ENCODE results near the gene VEGFB. TPM values are rescaled to one million over a fixed set of nuclear protein-coding genes. Genes with fewer than 3 reads are reported as not detected.

The VEGFB gene
- total RNA-seq, 2 experiments from 2014 or later, result 80.0 to 80.3 TPM

DNA sequence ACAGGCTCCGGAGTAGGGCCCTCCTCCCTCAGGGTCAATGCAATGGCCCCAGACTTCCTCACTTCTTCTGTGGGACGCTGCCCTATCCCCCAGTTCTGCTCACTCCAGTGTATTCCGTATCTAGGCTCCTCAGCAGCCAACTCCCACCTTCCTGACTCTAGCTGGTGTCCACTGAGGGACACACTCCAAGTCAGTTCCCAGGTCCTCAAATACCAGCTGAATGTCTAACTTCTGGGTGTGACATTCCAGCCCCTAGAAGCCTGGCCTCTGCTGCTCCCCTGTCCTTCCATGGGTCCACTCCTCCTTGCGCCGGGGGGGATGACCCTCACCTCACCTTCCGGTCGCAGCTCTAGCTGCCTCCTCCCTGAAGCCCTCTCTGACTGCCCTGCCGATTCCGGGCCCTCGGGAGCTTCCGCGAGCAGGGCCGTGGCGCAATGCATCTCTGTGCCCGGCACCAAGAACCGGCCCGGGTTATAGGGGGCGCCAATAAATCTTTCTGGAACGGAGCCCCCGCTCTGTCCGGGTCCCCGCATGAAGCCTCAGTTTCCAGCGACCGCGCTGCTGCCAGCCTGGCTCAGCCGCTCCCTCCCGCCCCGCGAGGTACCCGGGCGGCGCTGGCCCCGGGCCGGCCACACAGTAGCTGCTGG, 34.6 kb downstream of the VEGFB start:
- CTCF ChIA-PET, result interaction anchor here (0.7 to 6.6 kb wide), 8 partner anchors 15 to 49 kb away, joined by 3 to 55 read pairs (median 6); partner anchors contain the start of genes ESRRA, NUDT22, PRDX5 and TRPT1
- Mint-ChIP-seq H3K4me1 (peaks cover 19% of the 10 kb centered on the region), H3K27ac (peak overlapping the region; percentile 96), H3K27me3 (no peaks in the 10 kb centered on the region), H3K36me3 (ENCODE audit: low read depth) (peaks cover 10% of the 10 kb centered on the region), H3K9me3 (ENCODE audit: low read depth) (no peaks in the 10 kb centered on the region), H3K4me3 (peak overlapping the region; percentile 98)
- peak; percentile 71 for DNase-seq
- POLR2A ChIA-PET, result interaction anchor here (0.6 to 1.5 kb wide), 5 partner anchors 15 to 63 kb away, joined by 3 to 6 read pairs (median 5); partner anchors contain the start of genes BAD, FERMT3, FKBP2 and PRDX5
- intact Hi-C loops (cut with DNase I, micrococcal nuclease), result loop anchor here (1.0 kb wide), 4 partner anchors 18 to 71 kb away; partner anchors contain the start of genes NUDT22 (in 2 of the 2), PLCB3 (in 2 of the 2), TRPT1 (in 2 of the 2) and CCDC88B (in 1 of the 2)
- ATAC-seq, result peak; percentile 9

DNA sequence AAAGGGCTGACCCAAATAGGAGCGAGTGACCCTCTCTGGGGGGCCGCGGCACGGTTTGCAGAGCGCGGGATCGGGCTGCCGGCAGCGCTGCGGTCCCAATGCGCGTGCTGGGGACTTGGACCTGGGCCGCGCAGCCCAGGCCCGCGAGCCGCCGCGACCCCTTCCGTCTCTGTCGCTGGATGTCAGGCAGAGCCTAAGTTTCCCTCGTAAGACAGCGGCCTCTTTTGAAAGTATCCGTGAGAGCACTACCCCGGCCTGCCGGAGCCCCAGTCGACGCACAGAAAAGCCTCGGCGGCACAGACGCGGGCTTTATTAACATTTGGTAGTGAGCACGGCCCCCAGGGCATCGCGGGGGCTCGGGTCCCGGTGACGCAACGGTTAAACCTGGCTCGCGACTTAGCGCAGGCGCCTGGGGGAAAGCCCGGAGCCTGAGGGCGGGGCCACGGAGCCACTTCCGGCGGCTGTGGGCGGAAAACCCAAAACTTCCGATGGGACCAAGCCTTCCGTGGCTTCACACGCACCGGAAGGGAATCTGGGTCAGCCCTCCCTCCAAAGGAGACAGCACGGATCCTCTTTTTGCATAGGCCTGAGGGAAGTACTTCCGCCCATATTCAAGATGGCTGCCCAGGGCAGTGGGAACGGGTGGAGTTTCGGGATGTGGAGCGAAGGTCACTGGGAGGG, 35.3 kb downstream of the VEGFB start:
- Mint-ChIP-seq H3K9me3 (ENCODE audit: low read depth) (no peaks in the 10 kb centered on the region), H3K27ac (peak overlapping the region; percentile 95), H3K4me3 (peak overlapping the region; percentile 98), H3K36me3 (ENCODE audit: low read depth) (peaks cover 10% of the 10 kb centered on the region), H3K4me1 (peaks cover 19% of the 10 kb centered on the region), H3K27me3 (no peaks in the 10 kb centered on the region)
- intact Hi-C loops (cut with DNase I, micrococcal nuclease), result loop anchor here (1.0 kb wide), 13 partner anchors 16 to 295 kb away; partner anchors contain the start of genes ESRRA (in 2 of the 2), GPR137 (in 2 of the 2), NUDT22 (in 2 of the 2) and PLCB3 (in 2 of the 2)
- POLR2A ChIA-PET, result interaction anchor here (0.7 to 2.7 kb wide), 7 partner anchors 15 to 48 kb away, joined by 3 to 18 read pairs (median 3); partner anchors contain the start of genes BAD, FKBP2, PRDX5 and TRMT112
- DNase-seq (peak; percentile 98), ATAC-seq (peak; percentile 82)
- CTCF ChIA-PET, result interaction anchor here (0.6 to 6.6 kb wide), 8 partner anchors 15 to 65 kb away, joined by 3 to 55 read pairs (median 6); partner anchors contain the start of genes BAD and ESRRA

DNA sequence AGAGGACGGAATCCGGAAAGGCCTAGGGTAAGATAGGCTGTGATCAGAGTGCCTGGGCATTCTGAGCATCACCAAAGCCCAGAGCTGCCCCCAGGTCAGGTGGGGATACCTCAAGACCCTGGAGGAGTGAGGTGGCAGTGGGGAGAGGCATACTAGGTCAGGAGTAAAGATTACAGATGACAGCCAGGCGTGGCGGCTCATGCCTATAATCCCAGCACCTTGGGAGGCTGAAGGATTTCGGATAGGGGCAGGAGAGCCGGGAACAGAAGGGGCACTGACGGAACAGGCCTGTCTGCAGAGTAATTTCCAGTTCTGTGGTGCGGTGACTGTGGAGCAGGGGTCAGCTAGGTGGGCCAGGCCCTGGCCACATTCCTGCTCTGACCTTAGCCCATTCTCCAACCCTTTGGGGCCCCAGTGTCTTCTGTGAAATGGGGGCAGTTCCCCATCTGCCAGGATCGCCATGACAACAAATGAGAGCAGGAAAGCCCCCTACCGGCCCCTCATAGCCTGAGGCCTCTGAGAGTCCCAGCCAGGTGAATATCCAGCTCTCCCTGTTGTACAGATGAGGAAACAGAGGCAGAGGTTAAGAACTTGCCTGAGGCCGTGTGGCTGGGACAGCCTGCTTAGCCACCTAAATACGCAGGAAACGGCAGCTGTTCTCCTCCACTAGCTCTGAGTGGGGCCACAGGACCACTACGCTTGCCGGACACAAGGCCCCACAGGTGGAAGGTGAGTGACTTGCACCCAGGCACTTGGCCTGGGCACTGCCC, 40.8 kb downstream of the VEGFB start:
- Mint-ChIP-seq H3K4me3 (no peak overlapping the region), H3K36me3 (ENCODE audit: low read depth) (peaks cover 1% of the 10 kb centered on the region), H3K4me1 (peaks cover 6% of the 10 kb centered on the region), H3K27me3 (no peaks in the 10 kb centered on the region), H3K27ac (no peak overlapping the region), H3K9me3 (ENCODE audit: low read depth) (no peaks in the 10 kb centered on the region)
- POLR2A ChIA-PET, result interaction anchor here (0.6 kb wide), 1 partner anchor 26 kb away, joined by 4 read pairs; no protein-coding TSS in a partner anchor
- intact Hi-C loops (cut with DNase I, micrococcal nuclease), result no loop called here
- no peak for ATAC-seq
- CTCF ChIA-PET, result interaction anchor here (0.6 kb wide), 2 partner anchors 109 to 721 kb away, joined by 3 read pairs; partner anchors contain the start of gene MACROD1
- DNase-seq, result no peak

- ATAC-seq (no peak), DNase-seq (no peak)
- Mint-ChIP-seq H3K36me3 (ENCODE audit: low read depth) (no peaks in the 10 kb centered on the region), H3K9me3 (ENCODE audit: low read depth) (no peaks in the 10 kb centered on the region), H3K4me3 (no peak overlapping the region), H3K27me3 (no peaks in the 10 kb centered on the region), H3K27ac (no peak overlapping the region), H3K4me1 (peaks cover 6% of the 10 kb centered on the region)
- ChIA-PET POLR2A (interaction anchor here (0.6 kb wide), 1 partner anchor 26 kb away, joined by 4 read pairs; no protein-coding TSS in a partner anchor), CTCF (interaction anchor here (0.6 to 0.8 kb wide), 2 partner anchors 29 to 110 kb away, joined by 3 read pairs; partner anchors contain the start of gene MACROD1)
- intact Hi-C loops (cut with DNase I, micrococcal nuclease), result no loop called here
Observed at GRCh38 chr11:64275841-64276240, 41.5 kb downstream of the VEGFB start.

GRCh38 chr11:64276653-64277431, 42.5 kb downstream of the VEGFB start:
- no peaks in the 10 kb centered on the region for H3K27me3 Mint-ChIP-seq
- H3K4me1 Mint-ChIP-seq, result peaks cover 5% of the 10 kb centered on the region
- ChIA-PET CTCF (interaction anchor here (0.8 kb wide), 1 partner anchor 28 kb away, joined by 3 read pairs; no protein-coding TSS in a partner anchor), POLR2A (interaction anchor here (0.6 kb wide), 1 partner anchor 484 kb away, joined by 3 read pairs; no protein-coding TSS in a partner anchor)
- H3K27ac Mint-ChIP-seq, result no peak overlapping the region
- intact Hi-C loops (cut with DNase I, micrococcal nuclease), result no loop called here
- DNase-seq, result no peak
- H3K9me3 Mint-ChIP-seq (ENCODE audit: low read depth), result no peaks in the 10 kb centered on the region
- H3K36me3 Mint-ChIP-seq (ENCODE audit: low read depth), result peaks cover 2% of the 10 kb centered on the region
- no peak overlapping the region for H3K4me3 Mint-ChIP-seq
- ATAC-seq, result no peak

DNA sequence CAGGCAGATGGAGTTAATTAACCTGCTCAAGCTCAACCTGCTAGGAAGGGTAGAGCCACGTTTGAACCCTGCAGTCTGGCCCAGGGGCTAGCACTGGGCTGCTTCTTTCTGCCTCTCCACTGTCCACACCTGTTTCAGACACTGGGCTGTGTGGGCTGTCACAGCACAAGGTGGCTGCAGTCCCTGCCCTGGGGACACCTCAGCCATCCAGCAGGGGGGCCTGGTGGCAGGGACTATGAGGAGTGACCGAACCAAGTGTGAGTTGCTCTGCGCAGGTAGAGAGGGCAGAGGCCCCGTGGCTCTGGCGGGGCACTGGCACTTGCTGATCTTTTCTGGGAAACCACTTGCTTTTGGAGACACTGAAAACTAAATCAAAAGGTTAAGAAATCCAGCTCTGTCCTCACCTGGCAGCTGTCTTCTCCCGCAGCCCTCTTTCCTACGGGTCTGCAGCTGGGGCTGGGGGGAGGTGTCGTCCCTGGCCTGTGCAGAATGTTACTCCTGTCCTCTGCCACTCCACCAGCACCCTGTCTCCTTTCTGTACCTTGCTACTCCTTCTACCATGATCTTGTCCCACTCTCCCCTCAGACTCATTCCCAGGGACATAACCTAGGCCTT, 44.3 kb downstream of the VEGFB start:
- H3K4me3 Mint-ChIP-seq, result no peak overlapping the region
- DNase-seq (no peak), ATAC-seq (no peak)
- H3K9me3 Mint-ChIP-seq (ENCODE audit: low read depth), result no peaks in the 10 kb centered on the region
- POLR2A ChIA-PET, result no interaction called here
- H3K36me3 Mint-ChIP-seq (ENCODE audit: low read depth), result peaks cover 6% of the 10 kb centered on the region
- peaks cover 10% of the 10 kb centered on the region for H3K4me1 Mint-ChIP-seq
- no peak overlapping the region for H3K27ac Mint-ChIP-seq
- CTCF ChIA-PET, result interaction anchor here (0.5 to 1.3 kb wide), 2 partner anchors 14 to 310 kb away, joined by 3 read pairs; no protein-coding TSS in a partner anchor
- intact Hi-C loops (cut with DNase I, micrococcal nuclease), result no loop called here
- no peaks in the 10 kb centered on the region for H3K27me3 Mint-ChIP-seq

DNA sequence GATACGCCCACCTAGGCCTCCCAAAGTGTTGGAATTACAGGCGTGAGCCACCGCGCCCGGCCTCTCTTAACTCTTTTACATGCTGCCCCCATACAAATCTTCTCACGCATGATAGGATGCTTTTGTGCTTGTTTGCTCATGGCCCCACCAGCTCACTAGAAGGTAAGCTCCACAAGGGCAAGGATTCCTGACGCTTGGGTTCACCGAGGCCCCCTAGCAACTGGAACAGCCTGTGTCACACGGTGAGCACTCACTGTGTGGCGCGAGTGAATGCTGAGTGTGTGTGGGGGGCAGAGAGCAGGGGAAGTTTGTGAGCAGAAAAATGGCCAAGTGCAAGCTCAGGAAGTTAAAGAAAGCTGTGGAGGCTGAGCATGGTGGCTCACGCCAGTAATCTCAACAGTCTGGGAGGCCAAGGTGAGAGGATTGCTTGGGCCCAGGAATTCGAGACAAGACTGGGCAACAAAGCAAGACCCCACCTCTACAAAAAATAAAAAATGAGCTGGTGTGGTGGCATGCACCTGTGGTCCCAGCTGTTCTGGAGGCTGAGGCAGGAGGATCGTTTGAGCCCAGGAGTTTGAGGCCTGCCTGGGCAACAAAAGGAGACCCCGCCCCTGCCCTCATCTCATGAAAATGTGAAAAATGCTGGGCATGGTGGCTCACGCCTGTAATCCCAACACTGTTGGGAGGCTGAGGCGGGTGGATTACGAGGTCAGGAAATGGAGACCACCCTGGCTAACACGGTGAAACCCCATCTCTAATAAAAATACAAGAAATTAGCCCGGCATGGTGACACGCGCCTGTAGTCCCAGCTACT, 47.8 kb downstream of the VEGFB start:
- Mint-ChIP-seq H3K36me3 (ENCODE audit: low read depth) (peaks cover 6% of the 10 kb centered on the region), H3K27ac (no peak overlapping the region), H3K4me1 (peaks cover 18% of the 10 kb centered on the region), H3K4me3 (no peak overlapping the region), H3K27me3 (no peaks in the 10 kb centered on the region), H3K9me3 (ENCODE audit: low read depth) (no peaks in the 10 kb centered on the region)
- CTCF ChIA-PET, result interaction anchor here (0.6 to 4.7 kb wide), 4 partner anchors 22 to 61 kb away, joined by 3 to 27 read pairs (median 6); partner anchors contain the start of genes ESRRA and PLCB3
- POLR2A ChIA-PET, result interaction anchor here (2.4 kb wide), 1 partner anchor 10 kb away, joined by 12 read pairs; no protein-coding TSS in a partner anchor
- ATAC-seq (no peak), DNase-seq (no peak)
- intact Hi-C loops (cut with DNase I, micrococcal nuclease), result no loop called here

GRCh38 chr11:64283092-64283491, 48.7 kb downstream of the VEGFB start:
- no peak for DNase-seq
- intact Hi-C loops (cut with DNase I, micrococcal nuclease), result no loop called here
- no peaks in the 10 kb centered on the region for H3K27me3 Mint-ChIP-seq
- peak overlapping the region; percentile 28 for H3K4me3 Mint-ChIP-seq
- no peaks in the 10 kb centered on the region for H3K9me3 Mint-ChIP-seq (ENCODE audit: low read depth)
- no peak overlapping the region for H3K27ac Mint-ChIP-seq
- H3K4me1 Mint-ChIP-seq, result peaks cover 18% of the 10 kb centered on the region
- CTCF ChIA-PET, result interaction anchor here (0.6 to 4.7 kb wide), 5 partner anchors 11 to 60 kb away, joined by 4 to 27 read pairs (median 6); partner anchors contain the start of genes ESRRA, NUDT22 and TRPT1
- no peak for ATAC-seq
- POLR2A ChIA-PET, result interaction anchor here (1.0 kb wide), 1 partner anchor 11 kb away, joined by 3 read pairs; no protein-coding TSS in a partner anchor
- H3K36me3 Mint-ChIP-seq (ENCODE audit: low read depth), result peaks cover 6% of the 10 kb centered on the region
